ENCODE measurements around the gene EIF4H. TPM values are rescaled to one million over a fixed set of nuclear protein-coding genes. Genes with fewer than 3 reads are reported as not detected.
A peak's percentile ranks its signal among the peaks of the same experiment; 100 is the strongest.

The EIF4H gene
- total RNA-seq, 1 donor = 293 TPM

DNA sequence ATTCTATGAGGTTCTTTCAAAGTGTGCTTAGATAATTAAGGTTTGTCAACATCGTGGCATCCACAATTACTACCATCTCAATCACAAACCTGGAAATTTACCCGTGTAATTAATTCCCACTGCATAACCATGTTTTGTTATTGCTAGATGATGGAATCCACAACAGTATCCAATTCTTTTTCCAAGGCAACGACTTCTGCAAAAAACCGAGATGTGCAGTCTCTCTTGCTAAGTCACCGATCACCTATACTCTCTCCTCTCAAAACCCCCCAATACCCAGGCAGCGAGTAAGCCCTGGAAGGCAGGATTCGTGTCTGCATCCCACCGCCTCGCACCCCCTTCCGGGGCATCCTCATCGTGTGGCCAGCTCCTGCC is 678 bp upstream of the EIF4H start:
- H3K4me3 ChIP-seq (ENCODE audit: low read depth, low read length) = peak overlapping the region; percentile 71
- TF ChIP-seq, protein P1, sequence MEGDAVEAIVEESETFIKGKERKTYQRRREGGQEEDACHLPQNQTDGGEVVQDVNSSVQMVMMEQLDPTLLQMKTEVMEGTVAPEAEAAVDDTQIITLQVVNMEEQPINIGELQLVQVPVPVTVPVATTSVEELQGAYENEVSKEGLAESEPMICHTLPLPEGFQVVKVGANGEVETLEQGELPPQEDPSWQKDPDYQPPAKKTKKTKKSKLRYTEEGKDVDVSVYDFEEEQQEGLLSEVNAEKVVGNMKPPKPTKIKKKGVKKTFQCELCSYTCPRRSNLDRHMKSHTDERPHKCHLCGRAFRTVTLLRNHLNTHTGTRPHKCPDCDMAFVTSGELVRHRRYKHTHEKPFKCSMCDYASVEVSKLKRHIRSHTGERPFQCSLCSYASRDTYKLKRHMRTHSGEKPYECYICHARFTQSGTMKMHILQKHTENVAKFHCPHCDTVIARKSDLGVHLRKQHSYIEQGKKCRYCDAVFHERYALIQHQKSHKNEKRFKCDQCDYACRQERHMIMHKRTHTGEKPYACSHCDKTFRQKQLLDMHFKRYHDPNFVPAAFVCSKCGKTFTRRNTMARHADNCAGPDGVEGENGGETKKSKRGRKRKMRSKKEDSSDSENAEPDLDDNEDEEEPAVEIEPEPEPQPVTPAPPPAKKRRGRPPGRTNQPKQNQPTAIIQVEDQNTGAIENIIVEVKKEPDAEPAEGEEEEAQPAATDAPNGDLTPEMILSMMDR (IDR thresholded peaks at IDR 0.05; ENCODE audit: insufficient read depth, low read depth, low read length) = no peak
- DNase-seq (ENCODE audit: low read depth) = no peak

DNA sequence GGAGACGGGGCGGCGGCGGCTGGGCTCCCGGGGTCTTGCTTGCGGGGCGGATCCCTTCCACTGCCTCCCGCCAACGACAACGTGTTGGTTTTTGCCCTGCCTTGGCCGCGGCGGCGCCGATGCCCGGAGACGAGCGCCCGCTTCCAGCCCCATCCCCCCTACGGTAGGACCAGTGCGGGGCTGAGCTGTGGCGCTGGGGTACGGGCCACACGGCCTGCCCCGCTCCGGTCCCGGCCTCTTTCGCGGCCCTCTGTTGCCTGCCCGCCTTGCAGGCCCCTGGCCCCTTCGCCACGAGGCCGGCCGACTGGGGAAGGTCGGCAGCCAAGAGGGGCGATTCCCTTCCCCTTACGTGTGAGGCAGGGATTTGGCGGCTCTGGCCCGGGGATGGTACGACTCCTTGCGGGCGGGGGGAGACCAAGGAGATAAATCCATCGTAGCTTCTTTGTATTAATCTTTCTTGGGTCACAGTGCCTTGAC is 488 bp downstream of the EIF4H start:
- peak overlapping the region; percentile 71 for H3K4me3 ChIP-seq (ENCODE audit: low read depth, low read length)
- DNase-seq (ENCODE audit: low read depth) = peak; percentile 75
- TF ChIP-seq, protein P1 (IDR thresholded peaks at IDR 0.05; ENCODE audit: insufficient read depth, low read depth, low read length) = peak; percentile 7

DNA sequence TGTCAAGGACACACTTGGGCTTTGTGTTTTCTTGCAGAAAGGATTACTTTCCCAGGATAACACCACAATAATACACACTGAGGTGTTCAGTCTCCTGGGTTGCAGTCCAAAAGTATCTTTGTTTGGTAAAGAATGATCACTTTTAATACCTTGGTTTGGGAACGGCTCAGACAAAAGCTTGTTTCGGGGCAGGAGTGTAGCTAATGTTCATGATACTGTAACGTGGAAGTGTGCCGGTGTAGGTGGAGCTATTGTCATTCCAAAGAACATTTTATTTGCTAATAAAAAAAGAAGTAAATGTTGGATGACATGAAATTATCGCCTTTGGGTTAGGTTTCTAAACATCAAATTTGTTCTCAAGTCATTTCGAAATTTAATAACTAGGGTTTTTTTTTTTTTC is 1.2 kb downstream of the EIF4H start:
- TF ChIP-seq, protein P1 (IDR thresholded peaks at IDR 0.05; ENCODE audit: insufficient read depth, low read depth, low read length) = no peak
- peak overlapping the region; percentile 71 for H3K4me3 ChIP-seq (ENCODE audit: low read depth, low read length)
- DNase-seq (ENCODE audit: low read depth) = no peak

DNA sequence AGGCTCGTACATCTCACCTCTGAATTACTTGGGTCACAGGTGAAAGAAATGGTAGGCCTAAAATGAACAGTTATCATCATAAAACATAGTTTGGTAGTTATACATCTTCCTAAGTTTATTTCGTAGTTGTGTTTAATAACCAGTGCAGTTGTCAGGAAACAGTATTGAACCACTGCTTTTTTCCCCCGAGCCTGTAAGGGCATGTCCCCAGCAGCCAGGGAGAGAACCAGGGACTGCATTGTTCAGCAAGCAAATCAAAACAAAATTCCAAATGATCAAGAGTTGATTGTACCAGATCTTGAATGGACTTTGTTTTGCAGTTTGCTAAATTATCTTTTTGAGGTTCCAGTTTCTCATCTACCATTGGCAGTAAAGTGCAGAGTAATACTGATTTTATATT is 2.4 kb downstream of the EIF4H start:
- no peak for DNase-seq (ENCODE audit: low read depth)
- TF ChIP-seq, protein P1 (IDR thresholded peaks at IDR 0.05; ENCODE audit: insufficient read depth, low read depth, low read length) = no peak
- H3K4me3 ChIP-seq (ENCODE audit: low read depth, low read length) = no peak overlapping the region

DNA sequence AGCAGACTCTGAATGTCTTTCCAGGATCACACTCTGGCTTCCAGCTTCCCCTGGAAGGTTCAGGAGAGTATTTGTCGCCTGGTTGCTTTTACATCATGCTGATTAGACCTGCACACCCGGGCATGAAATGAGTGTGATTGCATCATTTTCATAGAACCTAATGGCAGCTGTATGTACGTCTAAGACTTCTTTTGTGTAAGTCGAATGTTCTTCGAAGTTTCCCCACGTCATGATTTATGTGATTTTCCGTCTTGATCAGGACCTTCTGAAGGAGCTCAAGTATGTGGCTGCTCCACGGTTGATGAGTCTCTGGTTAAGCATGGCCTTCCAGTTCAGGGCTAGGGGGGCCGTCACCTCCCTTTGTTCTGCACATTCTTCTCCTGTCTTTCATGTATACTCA is 4.5 kb downstream of the EIF4H start:
- no peak overlapping the region for H3K4me3 ChIP-seq (ENCODE audit: low read depth, low read length)
- TF ChIP-seq, protein P1 (IDR thresholded peaks at IDR 0.05; ENCODE audit: insufficient read depth, low read depth, low read length) = no peak
- DNase-seq (ENCODE audit: low read depth) = peak; percentile 77

DNA sequence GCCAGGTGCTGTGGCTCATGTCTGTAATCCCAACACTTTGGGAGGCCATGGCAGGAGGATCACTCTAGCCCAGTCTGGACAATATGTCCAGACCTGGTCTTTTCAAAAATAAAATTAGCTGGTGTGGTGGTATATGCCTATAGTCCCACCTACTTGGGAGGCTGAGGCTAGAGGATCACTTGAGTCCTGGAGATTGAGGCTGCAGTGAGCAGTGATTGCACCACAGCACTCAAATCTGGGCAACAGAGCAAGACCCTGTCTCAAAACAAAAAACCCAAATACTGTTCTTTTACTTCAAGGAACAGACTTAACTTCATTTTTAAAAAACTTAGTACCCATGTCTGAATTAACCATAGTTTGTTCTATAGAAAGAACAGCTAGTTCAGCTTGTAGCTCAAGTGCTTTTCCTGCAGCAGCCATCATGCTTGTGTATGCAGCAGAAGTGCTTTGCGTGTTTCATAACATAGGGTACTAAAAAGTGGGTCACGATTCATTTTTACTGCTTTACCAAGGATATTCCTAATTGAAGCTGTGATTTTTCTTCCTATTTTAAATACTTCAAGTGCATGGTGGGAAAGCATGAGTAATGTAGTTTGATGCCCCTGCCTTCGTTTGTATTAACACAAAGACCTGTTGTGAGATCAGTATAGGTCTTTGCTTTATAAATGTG is 5.9 kb downstream of the EIF4H start:
- DNase-seq (ENCODE audit: low read depth) = no peak
- no peak overlapping the region for H3K4me3 ChIP-seq (ENCODE audit: low read depth, low read length)
- TF ChIP-seq, protein P1 (IDR thresholded peaks at IDR 0.05; ENCODE audit: insufficient read depth, low read depth, low read length) = no peak

- DNase-seq (ENCODE audit: low read depth) = peak; percentile 50
- TF ChIP-seq, protein P1 (IDR thresholded peaks at IDR 0.05; ENCODE audit: insufficient read depth, low read depth, low read length) = no peak
- no peak overlapping the region for H3K4me3 ChIP-seq (ENCODE audit: low read depth, low read length)
Measured at GRCh38 chr7:74180866-74181265, 6.7 kb downstream of the EIF4H start.

Measured in fibroblast of villous mesenchyme (primary cell).